ENCODE results near the gene UBE2D2. TPM values are rescaled to one million over a fixed set of nuclear protein-coding genes. Genes with fewer than 3 reads are reported as not detected.
"Not testable (repeated sequence)": the region's sequence is repeated elsewhere in the genome, so short reads cannot be mapped to it uniquely, and the experiment has no call there.

Gene UBE2D2
- polyA plus RNA-seq, 2 of the 4 experiments (the other 2 are of a cell fraction): 74.8 to 115 TPM

DNA sequence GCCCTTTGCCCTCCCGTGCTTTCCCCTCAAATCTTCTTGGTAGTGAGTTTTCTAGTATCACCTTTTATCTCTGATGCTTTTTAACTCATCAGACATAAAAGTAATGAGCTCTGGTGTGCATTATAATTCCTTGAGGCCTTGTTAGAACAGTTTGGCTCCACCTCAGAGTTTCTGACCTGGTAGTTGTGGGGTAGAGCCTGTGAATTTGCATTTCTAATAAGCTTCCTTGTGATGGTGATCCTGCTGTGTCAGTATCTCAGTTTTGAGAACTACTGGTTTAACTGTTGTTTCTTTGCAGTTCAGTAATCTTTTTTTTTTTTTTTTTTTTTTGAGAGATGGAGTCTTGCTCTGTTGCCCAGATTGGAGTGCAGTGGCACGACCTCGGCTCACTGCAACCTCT is 31.1 kb downstream of the UBE2D2 start (continued):
- TF ChIP-seq, protein P1, sequence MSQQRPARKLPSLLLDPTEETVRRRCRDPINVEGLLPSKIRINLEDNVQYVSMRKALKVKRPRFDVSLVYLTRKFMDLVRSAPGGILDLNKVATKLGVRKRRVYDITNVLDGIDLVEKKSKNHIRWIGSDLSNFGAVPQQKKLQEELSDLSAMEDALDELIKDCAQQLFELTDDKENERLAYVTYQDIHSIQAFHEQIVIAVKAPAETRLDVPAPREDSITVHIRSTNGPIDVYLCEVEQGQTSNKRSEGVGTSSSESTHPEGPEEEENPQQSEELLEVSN (IDR thresholded peaks at IDR 0.05; ENCODE audit: borderline replicate concordance, low read depth): no peak
- TF ChIP-seq EP300 (IDR thresholded peaks at IDR 0.05) (no peak), ZSCAN20 (CRISPR knock-in tag; IDR thresholded peaks at IDR 0.05) (no peak), SMC3 (IDR thresholded peaks at IDR 0.05) (no peak), BHLHE40 (IDR thresholded peaks at IDR 0.05; ENCODE audit: low read depth, low read length) (no peak), EHF (CRISPR knock-in tag; IDR thresholded peaks at IDR 0.05) (no peak), FOXS1 (CRISPR knock-in tag; IDR thresholded peaks at IDR 0.05) (no peak)

DNA sequence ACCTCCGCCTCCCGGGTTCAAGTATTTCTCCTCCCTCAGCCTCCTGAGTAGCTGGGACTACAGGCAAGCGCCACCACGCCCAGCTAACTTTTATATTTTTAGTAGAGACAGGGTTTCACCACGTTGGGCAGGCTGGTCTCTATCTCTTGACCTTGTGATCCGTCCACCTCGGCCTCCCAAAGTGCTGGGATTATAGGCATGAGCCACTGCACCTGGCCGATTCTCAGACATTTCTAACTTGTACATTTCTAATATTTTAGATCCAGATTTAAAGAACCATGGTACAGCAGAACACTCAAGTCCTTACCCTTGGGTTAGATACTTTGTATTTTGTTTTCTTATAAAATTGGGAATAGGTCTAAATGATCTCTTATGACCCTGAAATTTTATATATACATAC is 31.9 kb downstream of the UBE2D2 start:
- peaks cover 42% of the 10 kb centered on the region for H3K4me1 ChIP-seq
- ChIA-PET POLR2A (interaction anchor here (0.7 kb wide), 1 partner anchor 300 kb away, joined by 3 read pairs; no protein-coding TSS in a partner anchor), CTCF (interaction anchor here (0.9 to 2.0 kb wide), 4 partner anchors 19 to 172 kb away, joined by 3 to 11 read pairs (median 4); no protein-coding TSS in a partner anchor)
- not testable (repeated sequence) for H3K9me3 ChIP-seq; ATAC-seq; FAIRE-seq; DNase-seq (ENCODE audit: low read depth in 1 of 2, low spot score in 1 of 2); H3K4me2 ChIP-seq; H3K4me3 ChIP-seq
- peak overlapping the region; percentile 4 to 63; a peak in 4 of 6 replicates for H3K27ac ChIP-seq
- 74% methylated on average over 8 of the region's 8 CpGs for WGBS (ENCODE audit: missing lambda C conversion rate)

DNA sequence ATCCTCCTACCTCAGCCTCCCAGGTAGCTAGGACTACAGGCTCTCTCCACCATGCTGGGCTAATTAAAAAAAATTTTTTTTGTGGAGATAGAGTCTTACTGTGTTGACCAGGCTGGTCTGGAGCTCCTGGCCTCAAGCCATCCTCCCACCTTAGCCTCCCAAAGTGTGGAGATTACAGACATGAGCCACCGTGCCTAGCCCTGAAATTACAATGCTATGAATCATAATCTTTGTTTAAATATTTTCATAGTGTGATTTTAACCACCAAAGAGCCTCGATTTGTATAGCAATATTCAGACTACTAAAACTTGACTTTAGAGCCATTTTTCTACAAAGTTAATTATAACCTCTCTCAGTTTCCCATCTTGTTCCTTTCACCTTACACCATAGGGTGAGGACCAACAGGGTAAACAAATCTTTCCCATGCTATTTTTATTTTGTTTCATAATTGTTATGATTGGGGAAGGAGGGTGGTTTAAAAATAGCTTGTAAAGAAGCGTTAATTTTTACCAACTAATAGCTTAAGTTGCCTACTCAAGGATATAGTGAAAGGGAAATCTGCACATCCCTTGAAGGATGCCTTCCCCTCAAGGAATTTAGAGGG is 32.7 kb downstream of the UBE2D2 start:
- Histone ChIP-seq H3K4me3 (no peak overlapping the region), H3K27ac (peak overlapping the region; percentile 49 to 75; a peak in 5 of 6 replicates), H3K4me2 (peak overlapping the region; percentile 63), H3K9me3 (no peaks in the 10 kb centered on the region), H3K4me1 (peaks cover 42% of the 10 kb centered on the region)
- 12% methylated on average over 3 of the region's 3 CpGs for WGBS (ENCODE audit: missing lambda C conversion rate)
- peak; percentile 58 for TF ChIP-seq FOSL2 (IDR thresholded peaks at IDR 0.05)
- peak; percentile 75 for TF ChIP-seq FOSL2 (CRISPR knock-in tag; IDR thresholded peaks at IDR 0.05)
- TF ChIP-seq, protein P2, sequence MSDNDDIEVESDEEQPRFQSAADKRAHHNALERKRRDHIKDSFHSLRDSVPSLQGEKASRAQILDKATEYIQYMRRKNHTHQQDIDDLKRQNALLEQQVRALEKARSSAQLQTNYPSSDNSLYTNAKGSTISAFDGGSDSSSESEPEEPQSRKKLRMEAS (IDR thresholded peaks at IDR 0.05): peak; percentile 48
- TF ChIP-seq CEBPB (IDR thresholded peaks at IDR 0.05): peak in 1 of 2 experiments; percentile 27; a peak in 1 of 4 replicates
- TF ChIP-seq NR3C1 (IDR thresholded peaks at IDR 0.05): no peak
- TF ChIP-seq FOXS1 (CRISPR knock-in tag; IDR thresholded peaks at IDR 0.05): no peak
- ChIA-PET POLR2A (no interaction called here), CTCF (interaction anchor here (2.0 kb wide), 1 partner anchor 19 kb away, joined by 11 read pairs; no protein-coding TSS in a partner anchor)
- peak; percentile 40 to 65 for DNase-seq (ENCODE audit: low read depth in 1 of 2, low spot score in 1 of 2)
- no peak for FAIRE-seq
- ATAC-seq: peak; percentile 68 to 70; a peak in 5 of 6 replicates

DNA sequence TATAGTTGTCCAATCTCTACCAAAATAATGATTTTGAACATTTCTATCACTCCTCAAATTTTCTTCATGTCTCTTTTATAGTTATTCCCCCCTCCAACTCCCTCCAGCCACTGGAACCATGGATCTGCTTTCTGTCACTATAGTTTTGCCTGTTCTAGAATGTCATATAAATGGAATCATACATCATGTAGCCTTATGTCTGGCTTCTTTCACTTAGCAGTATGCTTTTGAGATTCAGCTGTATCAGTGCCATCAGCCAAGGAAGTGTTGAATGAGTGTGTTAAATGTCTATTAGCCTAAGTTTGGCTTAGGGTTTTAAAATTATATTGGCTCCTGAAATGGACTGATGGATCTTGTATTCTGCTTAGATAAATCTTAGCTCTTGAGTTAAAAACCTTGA is 36.0 kb downstream of the UBE2D2 start:
- no peak for DNase-seq (ENCODE audit: low read depth in 1 of 2, low spot score in 1 of 2)
- no peak for TF ChIP-seq MAFK (IDR thresholded peaks at IDR 0.05; ENCODE audit: partially characterized antibody)
- TF ChIP-seq, protein P3, sequence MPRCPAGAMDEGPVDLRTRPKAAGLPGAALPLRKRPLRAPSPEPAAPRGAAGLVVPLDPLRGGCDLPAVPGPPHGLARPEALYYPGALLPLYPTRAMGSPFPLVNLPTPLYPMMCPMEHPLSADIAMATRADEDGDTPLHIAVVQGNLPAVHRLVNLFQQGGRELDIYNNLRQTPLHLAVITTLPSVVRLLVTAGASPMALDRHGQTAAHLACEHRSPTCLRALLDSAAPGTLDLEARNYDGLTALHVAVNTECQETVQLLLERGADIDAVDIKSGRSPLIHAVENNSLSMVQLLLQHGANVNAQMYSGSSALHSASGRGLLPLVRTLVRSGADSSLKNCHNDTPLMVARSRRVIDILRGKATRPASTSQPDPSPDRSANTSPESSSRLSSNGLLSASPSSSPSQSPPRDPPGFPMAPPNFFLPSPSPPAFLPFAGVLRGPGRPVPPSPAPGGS (IDR thresholded peaks at IDR 0.05): no peak
- TF ChIP-seq, protein P4, sequence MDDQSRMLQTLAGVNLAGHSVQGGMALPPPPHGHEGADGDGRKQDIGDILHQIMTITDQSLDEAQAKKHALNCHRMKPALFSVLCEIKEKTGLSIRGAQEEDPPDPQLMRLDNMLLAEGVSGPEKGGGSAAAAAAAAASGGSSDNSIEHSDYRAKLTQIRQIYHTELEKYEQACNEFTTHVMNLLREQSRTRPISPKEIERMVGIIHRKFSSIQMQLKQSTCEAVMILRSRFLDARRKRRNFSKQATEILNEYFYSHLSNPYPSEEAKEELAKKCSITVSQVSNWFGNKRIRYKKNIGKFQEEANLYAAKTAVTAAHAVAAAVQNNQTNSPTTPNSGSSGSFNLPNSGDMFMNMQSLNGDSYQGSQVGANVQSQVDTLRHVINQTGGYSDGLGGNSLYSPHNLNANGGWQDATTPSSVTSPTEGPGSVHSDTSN (IDR thresholded peaks at IDR 0.05): no peak
- TF ChIP-seq, protein P5, sequence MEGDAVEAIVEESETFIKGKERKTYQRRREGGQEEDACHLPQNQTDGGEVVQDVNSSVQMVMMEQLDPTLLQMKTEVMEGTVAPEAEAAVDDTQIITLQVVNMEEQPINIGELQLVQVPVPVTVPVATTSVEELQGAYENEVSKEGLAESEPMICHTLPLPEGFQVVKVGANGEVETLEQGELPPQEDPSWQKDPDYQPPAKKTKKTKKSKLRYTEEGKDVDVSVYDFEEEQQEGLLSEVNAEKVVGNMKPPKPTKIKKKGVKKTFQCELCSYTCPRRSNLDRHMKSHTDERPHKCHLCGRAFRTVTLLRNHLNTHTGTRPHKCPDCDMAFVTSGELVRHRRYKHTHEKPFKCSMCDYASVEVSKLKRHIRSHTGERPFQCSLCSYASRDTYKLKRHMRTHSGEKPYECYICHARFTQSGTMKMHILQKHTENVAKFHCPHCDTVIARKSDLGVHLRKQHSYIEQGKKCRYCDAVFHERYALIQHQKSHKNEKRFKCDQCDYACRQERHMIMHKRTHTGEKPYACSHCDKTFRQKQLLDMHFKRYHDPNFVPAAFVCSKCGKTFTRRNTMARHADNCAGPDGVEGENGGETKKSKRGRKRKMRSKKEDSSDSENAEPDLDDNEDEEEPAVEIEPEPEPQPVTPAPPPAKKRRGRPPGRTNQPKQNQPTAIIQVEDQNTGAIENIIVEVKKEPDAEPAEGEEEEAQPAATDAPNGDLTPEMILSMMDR (IDR thresholded peaks at IDR 0.05): no peak
- no peak for TF ChIP-seq BHLHE40 (IDR thresholded peaks at IDR 0.05; ENCODE audit: low read depth, low read length)
- TF ChIP-seq ZFP36 (IDR thresholded peaks at IDR 0.05; ENCODE audit: borderline replicate concordance, partially characterized antibody): no peak
- TF ChIP-seq RCOR1 (IDR thresholded peaks at IDR 0.05; ENCODE audit: low read depth, low read length): no peak
- TF ChIP-seq EHF (CRISPR knock-in tag; IDR thresholded peaks at IDR 0.05): no peak
- TF ChIP-seq, protein P6, sequence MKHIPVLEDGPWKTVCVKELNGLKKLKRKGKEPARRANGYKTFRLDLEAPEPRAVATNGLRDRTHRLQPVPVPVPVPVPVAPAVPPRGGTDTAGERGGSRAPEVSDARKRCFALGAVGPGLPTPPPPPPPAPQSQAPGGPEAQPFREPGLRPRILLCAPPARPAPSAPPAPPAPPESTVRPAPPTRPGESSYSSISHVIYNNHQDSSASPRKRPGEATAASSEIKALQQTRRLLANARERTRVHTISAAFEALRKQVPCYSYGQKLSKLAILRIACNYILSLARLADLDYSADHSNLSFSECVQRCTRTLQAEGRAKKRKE (CRISPR knock-in tag; IDR thresholded peaks at IDR 0.05; ENCODE audit: low read depth): no peak
- no peak for TF ChIP-seq EHMT2 (IDR thresholded peaks at IDR 0.05; ENCODE audit: low read depth)
- no peak for TF ChIP-seq ZC3H11A (IDR thresholded peaks at IDR 0.05)
- Histone ChIP-seq H3K4me2 (no peak overlapping the region), H3K4me1 (peaks cover 57% of the 10 kb centered on the region), H3K9me3 (no peaks in the 10 kb centered on the region), H3K27ac (no peak overlapping the region), H3K4me3 (no peak overlapping the region)
- no peak for ATAC-seq
- ChIA-PET POLR2A (no interaction called here), CTCF (interaction anchor here (0.8 kb wide), 1 partner anchor 174 kb away, joined by 3 read pairs; no protein-coding TSS in a partner anchor)
- no peak for FAIRE-seq

DNA sequence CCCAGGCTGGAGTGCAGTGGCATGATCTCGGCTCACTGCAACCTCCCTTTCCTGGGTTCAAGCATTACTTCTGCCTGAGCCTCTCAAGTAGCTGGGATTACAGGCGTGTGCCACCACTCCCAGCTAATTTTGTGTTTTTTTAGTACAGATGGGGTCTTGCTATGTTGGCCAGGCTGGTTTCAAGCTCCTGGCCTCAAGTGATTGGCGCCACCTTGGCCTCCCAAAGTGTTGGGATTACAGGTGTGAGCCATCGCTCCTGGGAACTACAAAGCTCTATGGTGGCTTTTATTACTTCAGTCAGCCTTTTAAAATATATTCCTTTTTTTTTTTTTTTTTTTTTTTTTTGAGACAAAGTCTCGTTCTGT is 37.4 kb downstream of the UBE2D2 start:
- Histone ChIP-seq H3K4me1 (peaks cover 42% of the 10 kb centered on the region), H3K27ac (0 out of 6 replicates have a peak overlapping the region, but pooled peaks of 1 of the 2 experiments have one; percentile 5)
- CTCF ChIA-PET: interaction anchor here (0.6 to 1.3 kb wide), 5 partner anchors 14 to 160 kb away, joined by 4 to 5 read pairs (median 4); no protein-coding TSS in a partner anchor
- H3K9me3 ChIP-seq; POLR2A ChIA-PET; H3K4me3 ChIP-seq; FAIRE-seq; DNase-seq (ENCODE audit: low read depth in 1 of 2, low spot score in 1 of 2); ATAC-seq; H3K4me2 ChIP-seq: not testable (repeated sequence)
- WGBS (ENCODE audit: missing lambda C conversion rate): 94% methylated on average over 5 of the region's 5 CpGs
